ENCODE data around the gene SGCA.

- TF ChIP-seq CTCF (optimal IDR thresholded peaks at IDR 0.05 in 1 of 3, IDR thresholded peaks at IDR 0.05 in 1 of 3, conservative IDR thresholded peaks at IDR 0.05 in 1 of 3; ENCODE audit: extremely low read depth in 1 of 3, insufficient read depth in 2 of 3, low read length in 3 of 3), result no peak
- no peak for TF ChIP-seq EZH2 (IDR thresholded peaks at IDR 0.05; ENCODE audit: low read length)
Measured at GRCh38 chr17:50172936-50173334, 7.1 kb downstream of the SGCA start.

Data from keratinocyte (primary cell).